AG08396 (cell line): ENCODE results near the gene PTPN12.
A peak's percentile ranks its signal among the peaks of the same experiment; 100 is the strongest.
"Not testable (repeated sequence)": the region's sequence is repeated elsewhere in the genome, so short reads cannot be mapped to it uniquely, and the experiment has no call there.

Source experiments
- DNase-seq: peaks from one replicate; pipeline ENCODE4 v3.0.0; 2012; ENCODE audit warnings: low spot score, mixed read lengths

Gene PTPN12

DNA sequence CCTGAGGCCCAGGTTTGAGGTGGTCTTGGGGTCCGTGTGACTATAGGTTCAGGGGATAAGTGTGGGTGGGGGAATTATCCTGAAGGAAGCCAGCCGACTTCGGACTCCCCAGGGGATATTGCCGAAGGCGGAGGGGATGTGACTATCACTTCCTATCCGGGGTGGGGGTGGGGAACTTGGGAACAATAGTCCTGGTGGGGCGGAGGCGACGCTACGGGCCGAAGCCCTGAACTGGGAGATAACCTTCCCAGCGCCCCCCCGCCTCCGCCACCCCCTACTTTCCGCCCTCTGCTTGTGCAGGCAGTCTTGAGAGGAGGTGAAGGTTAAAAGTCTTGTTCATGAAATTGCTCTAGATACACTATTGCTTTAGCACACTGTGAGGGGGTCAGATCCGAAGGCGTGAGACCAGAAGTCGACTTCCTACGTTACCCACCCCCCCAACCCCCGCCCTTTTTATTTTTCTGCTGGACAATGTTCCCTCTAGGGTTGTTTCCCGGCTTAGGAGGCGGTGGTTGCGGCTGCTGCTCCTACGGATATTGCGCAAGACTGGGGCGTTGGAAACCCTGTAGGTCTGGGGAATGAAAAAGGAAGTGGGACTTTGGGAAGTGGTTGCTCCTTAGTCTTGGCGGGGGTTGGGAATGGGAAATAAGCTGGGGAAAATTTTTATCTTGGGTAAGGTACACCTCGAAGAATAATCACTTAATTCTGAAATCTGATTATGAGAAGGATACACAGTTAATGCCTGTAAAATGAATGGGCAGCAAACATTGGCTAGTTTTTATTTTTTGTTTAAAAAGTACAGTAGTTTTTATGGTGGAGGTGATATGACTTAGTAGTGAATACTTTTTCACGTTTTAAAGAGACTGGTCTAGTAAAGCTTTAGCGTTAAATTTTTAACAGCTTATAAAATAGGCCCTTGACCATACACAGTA, 1.5 kb downstream of the PTPN12 start:
- DNase-seq: peak; percentile 76

DNA sequence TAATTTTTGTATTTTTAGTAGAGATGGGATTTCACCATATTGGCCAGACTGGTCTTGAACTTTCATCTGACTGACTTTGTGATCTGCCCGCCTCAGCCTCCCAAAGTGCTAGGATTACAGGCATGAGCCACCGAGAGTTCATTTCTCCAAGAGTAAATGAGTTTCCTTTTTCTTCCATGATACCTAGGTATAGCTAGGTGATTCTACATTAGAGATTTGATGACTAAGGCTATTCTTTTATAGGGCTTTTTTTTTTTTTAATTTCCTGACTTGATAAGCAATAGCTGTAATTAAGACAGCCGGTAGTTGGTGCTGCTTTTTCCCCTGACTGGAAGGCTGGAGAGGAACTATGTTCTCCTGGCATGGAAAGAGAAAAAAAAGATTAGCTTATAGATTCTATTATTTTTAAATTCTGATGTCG, 3.3 kb downstream of the PTPN12 start:
- DNase-seq: no peak

DNA sequence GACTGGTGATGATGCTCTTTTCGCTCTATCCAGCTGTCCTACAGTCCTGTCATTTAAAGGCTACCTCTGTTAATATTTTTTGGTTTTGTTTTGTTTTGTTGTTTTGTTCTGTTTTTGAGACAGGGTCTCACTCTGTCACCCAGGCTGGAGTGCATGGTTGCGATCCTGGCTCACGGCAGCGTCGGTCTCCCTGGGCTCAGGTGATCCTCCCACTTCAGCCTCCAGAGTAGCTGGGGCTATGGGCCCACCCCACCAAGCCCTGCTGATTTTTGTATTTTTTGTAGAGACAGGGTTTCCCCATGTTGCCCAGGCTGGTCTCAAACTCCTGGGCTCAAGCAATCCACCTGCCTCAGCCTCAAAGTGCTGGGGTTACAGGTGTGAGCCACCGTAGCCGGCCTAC, 3.9 kb downstream of the PTPN12 start:
- not testable (repeated sequence) for DNase-seq

DNA sequence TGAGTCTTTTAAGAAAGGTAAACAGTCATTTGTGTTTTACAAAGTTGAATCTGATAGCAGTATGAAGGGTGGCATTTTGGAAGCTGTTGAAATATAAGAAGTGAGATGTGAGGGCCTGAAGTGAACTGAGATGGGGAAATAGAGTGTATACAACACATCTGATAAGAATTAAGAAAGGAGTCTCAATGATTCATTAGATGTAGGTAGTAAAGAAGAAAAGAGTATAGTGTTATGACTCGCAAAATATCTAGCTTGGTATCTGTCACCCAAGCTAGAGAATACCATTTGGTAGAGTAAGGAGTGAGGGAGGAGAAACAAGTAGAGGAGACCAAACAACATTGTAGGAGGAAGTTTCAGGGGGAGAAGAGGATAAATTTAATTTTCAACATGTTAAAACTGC, 5.3 kb downstream of the PTPN12 start:
- no peak for DNase-seq

DNA sequence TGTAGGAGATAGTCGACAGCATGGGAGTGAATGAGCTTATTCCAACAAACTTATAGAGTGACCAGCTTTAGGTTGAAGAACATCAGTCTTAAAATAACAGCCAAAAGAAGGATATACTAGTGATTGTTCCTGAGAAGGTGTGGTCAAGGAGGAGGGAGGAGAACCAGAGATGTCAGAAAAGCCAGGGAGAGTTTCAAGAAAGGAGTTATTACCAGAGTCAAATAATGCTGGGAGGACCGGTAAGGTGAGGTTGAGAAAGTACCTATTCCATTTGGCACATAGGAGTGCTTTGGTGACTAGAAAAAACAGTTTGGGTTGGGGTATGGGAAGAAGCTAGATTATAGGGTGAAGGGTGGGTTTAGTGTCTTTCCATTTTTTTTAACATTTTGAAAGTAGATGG, 5.8 kb downstream of the PTPN12 start:
- no peak for DNase-seq

DNA sequence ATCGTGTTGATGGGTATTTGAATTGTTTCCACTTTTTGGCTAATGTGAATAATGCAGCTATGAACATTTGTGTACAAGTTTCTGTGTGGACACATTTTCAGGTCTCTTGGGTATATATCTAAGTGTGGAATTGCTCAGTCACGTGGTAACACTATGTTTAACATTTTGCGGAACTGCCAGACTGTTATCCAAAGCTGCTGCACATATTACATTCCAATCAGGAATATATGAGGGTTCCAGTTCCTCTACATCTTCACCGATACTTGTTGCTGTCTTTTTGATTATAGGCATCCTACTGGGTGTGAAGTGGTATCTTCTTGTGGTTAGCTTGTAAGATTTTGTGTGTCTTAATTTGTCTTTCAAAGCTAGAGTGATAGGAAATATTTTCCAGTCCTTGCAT, 6.8 kb downstream of the PTPN12 start:
- DNase-seq: no peak

DNA sequence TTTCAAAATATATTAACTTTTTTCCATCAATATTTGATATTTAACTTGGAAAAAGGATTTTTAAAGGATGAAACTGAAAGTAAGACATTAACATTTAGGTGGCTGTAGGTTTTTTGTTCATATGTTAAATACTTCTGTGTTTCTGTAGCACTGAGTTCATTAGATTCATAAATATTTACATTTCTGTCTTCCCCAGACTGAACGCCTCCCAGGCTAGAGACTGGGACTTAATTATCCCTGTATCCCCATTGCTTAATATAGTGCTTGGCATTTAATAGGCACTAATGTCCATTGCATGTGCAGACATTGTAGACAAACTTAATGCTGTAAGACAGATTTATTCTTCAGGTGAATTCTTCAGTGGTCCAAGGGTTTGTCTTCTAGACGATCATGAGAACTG, 7.4 kb downstream of the PTPN12 start:
- no peak for DNase-seq

DNA sequence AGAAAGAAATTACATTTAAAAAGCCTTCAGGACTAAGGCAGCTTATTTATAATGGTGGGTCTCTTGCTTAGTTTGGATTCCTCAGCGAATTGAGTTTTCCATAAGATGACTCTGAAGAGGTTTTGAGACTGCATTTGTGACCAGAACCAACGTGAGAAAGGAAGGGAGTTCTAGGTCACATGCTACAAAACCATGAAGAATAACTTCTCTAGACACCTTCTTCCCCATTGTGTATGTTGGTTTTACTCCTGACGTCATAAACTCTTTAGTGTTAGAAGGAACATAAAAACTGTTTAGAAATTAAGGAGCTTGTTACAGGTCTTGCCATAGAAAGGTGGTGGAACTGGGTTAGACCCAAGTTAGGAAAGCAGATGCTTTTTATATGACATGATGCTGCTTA, 11.1 kb downstream of the PTPN12 start:
- no peak for DNase-seq

DNA sequence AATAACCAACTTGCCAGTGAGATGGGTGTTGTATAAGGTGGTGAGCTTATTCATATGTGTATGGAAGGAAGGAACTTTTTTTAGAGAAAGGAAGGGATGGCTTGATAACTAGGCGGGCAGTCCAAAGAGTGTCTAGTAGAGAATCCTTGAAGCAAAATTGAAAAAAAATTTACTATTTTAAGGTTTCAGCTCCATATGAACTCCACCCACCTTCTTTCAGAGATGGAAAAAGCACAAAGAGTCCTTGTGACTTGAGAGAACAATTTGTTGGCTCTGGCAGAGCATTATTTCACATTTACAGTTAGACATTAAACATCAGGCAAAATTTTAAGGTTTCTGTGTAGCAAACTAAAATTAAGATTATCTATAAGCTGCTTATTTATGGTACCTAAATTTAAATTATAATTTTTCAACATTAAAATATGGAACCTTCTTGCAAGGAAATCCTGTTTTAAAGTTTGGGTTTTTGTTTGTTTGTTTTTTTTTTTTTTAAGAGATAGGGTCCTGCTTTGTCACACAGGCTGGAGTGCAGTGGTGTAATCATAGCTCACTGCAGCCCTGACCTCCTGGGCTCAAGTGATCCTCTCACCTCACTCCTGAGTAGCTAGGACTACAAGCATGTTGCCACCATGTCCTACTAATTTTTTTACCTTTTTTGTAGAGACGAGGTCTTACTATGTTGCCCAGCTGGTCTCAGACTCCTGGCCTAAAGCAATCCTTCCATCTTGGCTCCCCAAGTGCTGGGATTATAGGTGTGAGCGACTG, 12.2 kb downstream of the PTPN12 start:
- DNase-seq: no peak

DNA sequence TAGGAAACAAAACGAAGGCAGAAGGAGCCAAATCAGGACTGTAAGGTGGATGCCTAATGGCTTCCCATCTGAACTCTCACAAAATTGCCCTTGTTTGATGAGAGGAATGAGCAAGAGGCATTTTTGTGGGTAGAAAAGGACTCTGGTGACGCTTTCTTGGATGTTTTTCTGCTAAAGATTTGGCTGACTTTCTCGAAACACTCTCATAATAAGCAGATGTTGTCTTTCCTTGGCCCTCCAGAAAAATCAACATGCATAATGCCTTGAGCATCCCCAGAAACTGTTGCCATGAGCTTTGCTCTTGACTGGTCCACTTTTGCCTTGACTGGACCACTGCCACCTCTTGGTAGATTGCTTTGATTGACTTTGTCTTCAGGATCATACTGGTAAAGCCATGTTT, 13.5 kb downstream of the PTPN12 start:
- DNase-seq: peak; percentile 18

DNA sequence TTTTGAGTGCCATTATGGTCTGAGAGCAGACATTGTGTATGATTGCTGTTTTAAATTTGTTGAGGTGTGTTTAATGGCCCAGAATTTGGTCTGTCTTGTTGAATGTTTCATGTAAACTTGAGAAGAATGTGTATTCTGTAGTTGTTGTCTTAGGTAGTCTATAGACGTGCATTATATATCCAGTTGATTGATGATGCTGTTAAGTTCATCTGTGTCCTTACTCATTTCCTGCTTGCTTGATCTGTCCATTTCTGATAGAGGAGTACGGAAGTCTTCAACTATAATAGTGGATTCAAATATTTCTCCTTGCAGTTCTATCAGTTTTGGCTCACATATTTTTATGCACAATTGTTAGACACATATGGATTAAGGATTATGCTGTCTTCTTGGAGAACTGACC, 16.0 kb downstream of the PTPN12 start:
- DNase-seq: no peak

DNA sequence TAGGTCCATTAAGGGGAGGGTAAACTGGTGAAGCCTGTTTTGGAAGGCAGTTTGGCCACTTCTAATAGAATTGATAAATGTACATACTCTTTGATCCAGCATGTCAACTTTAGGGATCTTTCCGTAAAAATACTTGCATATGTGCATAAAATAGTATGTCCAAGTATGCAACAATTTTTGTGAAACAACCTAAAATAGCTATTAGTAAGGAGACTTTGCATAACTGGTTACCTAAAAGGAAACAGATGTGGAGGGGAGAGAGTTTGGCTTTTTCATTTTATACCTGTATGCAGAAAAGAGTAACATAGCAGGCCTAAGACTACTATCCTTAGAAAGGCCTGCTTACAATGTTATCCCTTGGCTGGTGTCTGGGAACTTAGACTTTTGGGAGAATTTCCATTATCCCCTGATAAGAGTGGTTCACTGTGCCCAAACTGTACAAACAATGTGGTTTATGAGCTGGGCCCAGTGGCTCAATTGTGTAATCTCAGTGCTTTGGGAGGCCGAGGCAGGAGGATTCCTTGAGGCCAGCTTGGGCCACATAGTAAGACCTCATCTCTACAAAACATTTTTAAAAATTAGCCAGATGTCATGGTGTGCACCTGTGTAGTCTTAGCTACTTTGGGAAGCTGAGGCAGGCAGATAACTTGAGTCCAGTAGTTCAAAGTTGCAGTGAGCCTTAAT, 21.3 kb downstream of the PTPN12 start:
- no peak for DNase-seq

DNA sequence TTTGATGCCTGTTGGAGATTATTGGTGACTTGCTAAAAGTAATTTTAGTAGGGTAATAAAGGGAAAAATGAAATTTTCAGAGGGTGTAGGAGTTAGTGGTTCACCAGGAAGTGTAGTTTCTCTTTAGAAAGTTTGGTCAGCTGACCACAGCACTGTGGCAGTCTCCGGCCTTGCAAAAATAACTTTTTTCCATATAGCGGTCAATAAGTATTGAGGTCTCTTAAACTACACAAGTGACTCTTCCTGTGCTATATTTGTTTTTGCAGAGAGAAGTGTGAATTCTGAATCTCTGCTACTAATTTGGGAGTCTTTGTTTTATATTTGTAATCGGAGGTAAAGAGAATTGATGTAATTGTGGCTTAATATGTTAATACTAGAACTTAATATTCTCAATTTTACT, 24.3 kb downstream of the PTPN12 start:
- DNase-seq: no peak

DNA sequence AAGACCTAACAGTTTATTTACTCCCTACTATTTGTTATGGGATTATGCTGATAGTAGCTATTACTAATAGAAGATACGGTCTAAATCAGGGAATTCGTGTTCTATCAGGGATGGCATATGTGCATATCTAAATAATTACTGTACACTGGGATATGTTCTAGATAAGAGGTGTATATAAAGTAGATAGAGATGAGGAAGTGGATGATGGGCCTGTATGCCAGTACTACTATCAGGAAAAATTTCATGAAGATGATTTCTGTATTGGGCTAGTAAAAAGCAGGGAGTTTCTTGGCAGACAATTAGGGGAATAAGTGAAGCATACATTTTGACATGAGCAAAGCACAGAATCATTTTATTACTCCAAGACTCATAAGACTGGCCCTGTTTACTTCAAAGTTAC, 26.2 kb downstream of the PTPN12 start:
- DNase-seq: no peak

DNA sequence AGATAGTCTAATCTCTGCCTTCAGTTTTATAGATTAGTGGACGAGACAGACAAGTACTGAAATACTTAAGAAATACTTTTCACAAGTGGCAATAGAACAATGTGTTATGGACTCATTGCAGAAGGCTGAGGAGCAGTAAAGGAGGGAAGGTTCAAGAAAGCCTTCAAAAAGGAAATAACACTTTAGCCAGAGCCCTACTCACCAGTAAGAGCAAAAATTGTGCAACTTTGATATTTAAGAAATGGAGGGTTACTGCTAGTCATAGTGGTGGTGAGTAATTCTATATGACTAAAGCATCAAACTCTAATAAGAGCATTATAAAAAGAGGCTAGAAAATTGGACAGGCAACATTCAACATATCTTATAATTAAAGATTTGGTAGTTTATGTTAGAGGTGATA, 28.8 kb downstream of the PTPN12 start:
- peak; percentile 15 for DNase-seq

DNA sequence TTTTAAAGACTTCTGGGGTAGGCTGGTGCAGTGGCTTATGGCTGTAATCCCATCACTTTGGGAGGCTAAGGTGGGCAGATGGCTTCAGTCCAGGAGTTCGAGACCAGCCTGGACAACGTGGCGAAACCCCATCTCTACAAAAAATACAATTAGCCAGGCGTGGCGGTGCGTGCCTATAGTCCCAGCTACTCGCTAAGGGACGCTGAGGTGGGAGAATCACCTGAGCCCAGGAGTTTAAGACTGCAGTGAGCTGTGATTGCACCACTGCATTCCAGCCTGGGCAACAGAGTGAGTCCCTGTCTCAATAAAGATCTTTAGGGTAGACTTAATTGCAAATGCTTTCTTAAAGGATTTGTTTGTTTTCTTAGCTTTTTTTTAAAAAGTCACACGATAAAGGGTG, 29.3 kb downstream of the PTPN12 start:
- DNase-seq: no peak

DNA sequence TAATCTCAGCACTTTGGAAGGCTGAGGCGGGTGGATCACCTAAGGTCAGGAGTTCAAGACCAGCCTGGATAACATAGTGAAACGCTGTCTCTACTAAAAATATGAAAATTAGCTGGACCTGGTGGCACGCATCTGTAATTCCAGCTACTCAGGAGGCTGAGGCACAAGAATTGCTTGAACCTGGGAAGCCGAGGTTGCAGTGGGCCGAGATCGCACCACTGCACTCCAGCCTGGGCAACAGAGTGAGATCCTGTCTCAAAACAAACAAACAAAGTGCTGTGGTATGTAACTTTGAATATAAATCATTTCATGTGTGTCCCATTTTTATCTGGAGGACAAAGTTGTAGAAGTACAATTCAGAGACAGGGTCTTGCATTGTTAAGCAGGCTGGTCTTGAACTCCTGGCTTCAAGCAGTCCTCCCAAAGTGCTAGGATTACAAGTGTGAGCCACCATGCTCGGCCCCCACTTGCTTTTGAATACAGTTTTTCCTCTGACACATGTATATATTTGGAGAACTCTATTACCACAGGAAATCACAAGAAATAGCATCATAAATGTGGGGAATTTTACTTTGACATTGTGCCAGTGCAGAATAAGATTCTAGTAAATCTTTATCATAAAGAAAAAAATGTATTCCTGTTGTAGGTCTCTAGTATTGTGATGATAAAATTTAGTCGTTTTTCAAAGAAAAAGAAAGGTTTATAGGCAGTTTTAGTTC, 32.6 kb downstream of the PTPN12 start:
- DNase-seq: no peak

DNA sequence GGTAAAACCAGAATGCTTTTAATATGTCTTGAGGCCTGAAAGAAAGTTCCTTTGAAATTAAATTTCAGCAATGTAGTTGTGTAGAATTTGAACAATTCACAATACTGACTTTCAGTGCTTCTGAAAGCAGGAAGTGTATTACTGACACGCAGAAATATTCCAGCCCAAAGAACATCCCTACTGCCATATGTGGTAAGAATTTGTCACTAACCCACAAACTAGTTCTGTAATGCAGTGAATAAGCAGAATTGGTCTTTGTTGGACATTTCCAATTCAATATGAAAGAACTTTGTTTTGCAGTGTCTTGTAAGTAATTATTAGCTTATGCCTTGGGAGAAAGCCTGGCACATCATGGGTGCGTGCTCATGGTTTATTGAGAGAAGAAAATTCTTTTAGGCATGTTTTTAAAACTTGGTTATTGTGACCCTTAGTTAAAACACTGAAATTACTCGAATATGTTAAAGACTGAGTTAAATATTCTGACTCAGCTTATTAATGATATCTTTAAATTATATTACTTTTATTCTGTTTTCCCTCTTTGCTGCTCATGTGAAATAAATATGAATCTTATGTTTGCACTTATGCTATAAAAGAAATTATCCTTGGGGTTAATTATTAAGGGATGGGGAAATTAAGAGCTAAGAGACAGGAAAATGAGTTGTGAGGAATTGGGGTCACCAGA, 33.4 kb downstream of the PTPN12 start:
- peak; percentile 26 for DNase-seq

DNA sequence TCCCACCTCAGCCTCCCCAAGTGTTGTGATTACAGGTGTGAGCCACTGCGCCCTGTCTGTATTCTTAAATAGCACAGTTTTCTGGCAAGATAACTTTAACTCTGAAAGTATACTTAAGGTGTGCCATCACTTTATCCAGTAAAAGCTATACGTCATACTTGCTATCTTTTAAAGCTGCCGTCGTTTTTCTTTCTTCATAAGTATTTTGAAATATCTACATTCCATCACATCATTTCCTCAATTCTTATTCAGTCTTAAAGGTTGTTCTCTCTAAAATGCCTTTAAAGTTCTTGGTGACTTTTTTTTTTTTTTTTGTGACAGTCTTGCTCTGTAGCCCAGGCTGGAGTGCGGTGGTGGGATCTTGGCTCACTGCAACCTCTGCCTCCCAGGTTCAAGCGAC, 34.7 kb downstream of the PTPN12 start:
- no peak for DNase-seq

DNA sequence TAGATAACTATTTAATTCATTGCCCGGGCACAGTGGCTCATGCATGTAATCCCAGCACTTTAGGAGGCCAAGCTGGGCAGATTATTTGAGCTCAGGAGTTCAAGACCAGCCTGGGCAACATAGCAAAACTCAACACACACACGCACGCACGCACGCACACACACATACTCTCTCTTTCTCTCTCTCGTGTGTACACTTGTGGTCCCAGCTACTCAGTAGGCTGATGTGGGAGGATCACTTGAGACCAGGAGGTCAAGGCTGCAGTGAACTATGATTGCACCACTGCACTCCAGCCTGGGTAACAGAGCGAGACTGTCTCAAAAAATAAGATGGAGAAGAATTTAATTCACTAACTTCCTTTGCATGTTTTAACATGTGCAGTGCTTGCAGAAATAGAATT, 38.1 kb downstream of the PTPN12 start:
- DNase-seq: no peak

DNA sequence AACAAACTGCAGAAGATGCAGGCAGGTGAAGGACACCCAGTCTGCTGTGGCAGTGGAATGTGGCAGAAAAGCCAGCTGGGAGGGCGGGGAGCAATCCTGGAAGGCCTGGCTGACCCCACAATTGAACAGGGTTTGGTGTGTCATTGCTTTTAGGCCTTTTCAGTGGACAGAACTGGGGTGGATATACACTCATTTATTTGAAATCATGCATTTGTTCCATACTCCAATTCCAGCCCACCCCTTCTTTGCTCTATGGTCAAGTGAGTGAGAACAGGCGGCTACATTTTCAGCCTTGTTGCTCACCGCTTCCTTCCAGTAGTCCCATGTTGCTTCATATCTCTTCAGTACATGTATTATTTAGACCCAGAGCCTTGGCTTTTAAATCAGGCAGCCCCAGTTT, 39.8 kb downstream of the PTPN12 start:
- no peak for DNase-seq

DNA sequence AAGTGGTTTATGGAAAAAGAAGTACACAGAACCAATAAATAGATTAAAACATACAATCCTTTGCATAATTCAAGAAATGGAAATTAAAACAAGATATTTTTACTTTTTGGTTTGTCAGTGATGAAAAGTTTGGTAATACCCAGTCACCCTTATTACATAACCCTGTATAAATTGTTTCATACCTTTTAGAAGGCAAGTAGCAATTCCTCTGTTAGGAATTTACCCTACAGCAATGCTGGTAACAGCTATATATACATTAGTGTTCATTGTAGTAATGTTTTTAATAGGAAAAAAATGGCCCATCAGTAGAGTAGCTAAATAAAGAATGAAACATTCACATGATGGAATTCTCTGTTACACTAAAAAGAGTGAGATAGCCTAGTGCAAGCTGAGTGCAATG, 42.7 kb downstream of the PTPN12 start:
- DNase-seq: no peak
